Measurements from ENCODE around the gene RACK1. TPM values are rescaled to one million over a fixed set of nuclear protein-coding genes. Genes with fewer than 3 reads are reported as not detected.

The RACK1 gene
- total and polyA plus RNA-seq, 2 of the 13 experiments (the other 11 are each of a cell fraction or from before 2014, with no cell fraction given) = 2,514 to 6,141 TPM

- 0 out of 2 replicates have a peak, but pooled peaks have one; percentile 50 for TF ChIP-seq ZNF749 (CRISPR knock-in tag; IDR thresholded peaks at IDR 0.05; ENCODE audit: borderline replicate concordance)
- TF ChIP-seq FOSL1 (CRISPR knock-in tag; IDR thresholded peaks at IDR 0.05; ENCODE audit: borderline replicate concordance) = no peak
- TF ChIP-seq ATF2 (CRISPR knock-in tag; IDR thresholded peaks at IDR 0.05) = peak; percentile 33; the same call in 1 of the 2 replicates
- 0 out of 2 replicates have a peak, but pooled peaks have one; percentile 74 for TF ChIP-seq TMF1 (CRISPR knock-in tag; IDR thresholded peaks at IDR 0.05; ENCODE audit: low read depth)
- TF ChIP-seq ZNF333 (CRISPR knock-in tag; IDR thresholded peaks at IDR 0.05; ENCODE audit: borderline replicate concordance) = peak; percentile 83; the same call in 1 of the 2 replicates
- TF ChIP-seq, protein P1, sequence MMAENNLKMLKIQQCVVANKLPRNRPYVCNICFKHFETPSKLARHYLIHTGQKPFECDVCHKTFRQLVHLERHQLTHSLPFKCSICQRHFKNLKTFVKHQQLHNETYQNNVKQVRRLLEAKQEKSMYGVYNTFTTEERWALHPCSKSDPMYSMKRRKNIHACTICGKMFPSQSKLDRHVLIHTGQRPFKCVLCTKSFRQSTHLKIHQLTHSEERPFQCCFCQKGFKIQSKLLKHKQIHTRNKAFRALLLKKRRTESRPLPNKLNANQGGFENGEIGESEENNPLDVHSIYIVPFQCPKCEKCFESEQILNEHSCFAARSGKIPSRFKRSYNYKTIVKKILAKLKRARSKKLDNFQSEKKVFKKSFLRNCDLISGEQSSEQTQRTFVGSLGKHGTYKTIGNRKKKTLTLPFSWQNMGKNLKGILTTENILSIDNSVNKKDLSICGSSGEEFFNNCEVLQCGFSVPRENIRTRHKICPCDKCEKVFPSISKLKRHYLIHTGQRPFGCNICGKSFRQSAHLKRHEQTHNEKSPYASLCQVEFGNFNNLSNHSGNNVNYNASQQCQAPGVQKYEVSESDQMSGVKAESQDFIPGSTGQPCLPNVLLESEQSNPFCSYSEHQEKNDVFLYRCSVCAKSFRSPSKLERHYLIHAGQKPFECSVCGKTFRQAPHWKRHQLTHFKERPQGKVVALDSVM (CRISPR knock-in tag; IDR thresholded peaks at IDR 0.05) = 0 out of 2 replicates have a peak, but pooled peaks have one; percentile 37
- 0 out of 2 replicates have a peak, but pooled peaks have one; percentile 3 for TF ChIP-seq TBP (CRISPR knock-in tag; IDR thresholded peaks at IDR 0.05)
- peak; percentile 77; the same call in 1 of the 2 replicates for TF ChIP-seq ZNF280D (CRISPR knock-in tag; IDR thresholded peaks at IDR 0.05)
- TF ChIP-seq MEF2D (CRISPR knock-in tag; IDR thresholded peaks at IDR 0.05) = peak; percentile 75; the same call in 1 of the 2 replicates
- no peak for TF ChIP-seq NFKBIZ (CRISPR knock-in tag; IDR thresholded peaks at IDR 0.05)
- peak; percentile 63; the same call in 1 of the 2 replicates for TF ChIP-seq ZNF230 (CRISPR knock-in tag; IDR thresholded peaks at IDR 0.05)
- TF ChIP-seq ZMYM2 (CRISPR knock-in tag; IDR thresholded peaks at IDR 0.05) = 0 out of 2 replicates have a peak, but pooled peaks have one; percentile 9
- TF ChIP-seq HMGXB3 (CRISPR knock-in tag; IDR thresholded peaks at IDR 0.05; ENCODE audit: borderline replicate concordance) = no peak
- TF ChIP-seq, protein P2, sequence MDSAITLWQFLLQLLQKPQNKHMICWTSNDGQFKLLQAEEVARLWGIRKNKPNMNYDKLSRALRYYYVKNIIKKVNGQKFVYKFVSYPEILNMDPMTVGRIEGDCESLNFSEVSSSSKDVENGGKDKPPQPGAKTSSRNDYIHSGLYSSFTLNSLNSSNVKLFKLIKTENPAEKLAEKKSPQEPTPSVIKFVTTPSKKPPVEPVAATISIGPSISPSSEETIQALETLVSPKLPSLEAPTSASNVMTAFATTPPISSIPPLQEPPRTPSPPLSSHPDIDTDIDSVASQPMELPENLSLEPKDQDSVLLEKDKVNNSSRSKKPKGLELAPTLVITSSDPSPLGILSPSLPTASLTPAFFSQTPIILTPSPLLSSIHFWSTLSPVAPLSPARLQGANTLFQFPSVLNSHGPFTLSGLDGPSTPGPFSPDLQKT (CRISPR knock-in tag; IDR thresholded peaks at IDR 0.05; ENCODE audit: borderline replicate concordance) = peak; percentile 72; the same call in 1 of the 2 replicates
- no peak; the same call in 1 of the 2 replicates for TF ChIP-seq ZSCAN22 (CRISPR knock-in tag; IDR thresholded peaks at IDR 0.05)
Observed at GRCh38 chr5:181223058-181223728, 20.5 kb downstream of the RACK1 start, which contains the start of gene TRIM41 (continued).

Measured in HepG2 (cell line).